ENCODE results near the gene TMEM238. TPM values are rescaled to one million over a fixed set of nuclear protein-coding genes. Genes with fewer than 3 reads are reported as not detected.

The TMEM238 gene
- polyA plus RNA-seq, 10 donors: 0.12 to 0.48 (median 0.23) TPM; not detected in 5

DNA sequence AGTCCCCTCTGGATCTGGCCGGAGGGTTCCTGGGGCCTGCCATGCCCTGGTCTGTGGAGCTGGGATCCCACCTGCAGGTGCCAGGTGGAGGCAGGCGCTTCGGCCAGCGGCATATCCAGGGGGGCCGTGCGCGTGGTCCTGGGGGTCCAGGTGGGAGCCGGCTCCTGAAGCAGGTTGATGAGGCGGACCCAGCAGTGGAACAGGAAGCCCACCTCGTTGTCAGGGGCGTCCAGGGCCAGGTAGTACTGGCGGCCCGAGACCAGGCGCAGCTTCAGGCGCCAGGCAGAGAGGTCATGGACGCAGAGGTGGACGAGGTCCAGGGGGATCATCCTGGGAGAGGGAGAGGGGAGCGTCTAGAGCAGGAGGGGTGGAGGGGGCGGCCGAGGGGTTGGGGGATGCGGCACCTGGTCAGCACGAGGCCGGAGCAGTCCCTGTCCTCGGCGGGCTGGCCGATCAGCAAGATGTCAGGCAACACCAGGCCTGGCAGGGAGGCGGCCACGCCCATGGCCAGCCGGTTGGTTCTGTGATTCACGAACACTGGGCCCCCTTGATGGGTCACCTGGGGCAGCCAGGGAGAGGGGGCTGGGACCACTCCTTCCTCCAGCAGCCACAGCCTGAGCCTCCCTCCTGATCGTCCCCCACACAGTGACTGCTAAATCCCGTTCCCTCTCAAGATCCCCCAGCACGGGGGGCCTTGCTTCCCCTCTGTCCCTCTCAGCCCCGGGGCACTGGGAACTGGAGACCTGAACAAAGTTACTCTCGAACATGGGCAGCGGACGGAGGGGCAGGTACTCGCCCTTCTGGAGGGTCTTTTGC is 21.7 kb downstream of the TMEM238 start:
- no peak for DNase-seq

DNA sequence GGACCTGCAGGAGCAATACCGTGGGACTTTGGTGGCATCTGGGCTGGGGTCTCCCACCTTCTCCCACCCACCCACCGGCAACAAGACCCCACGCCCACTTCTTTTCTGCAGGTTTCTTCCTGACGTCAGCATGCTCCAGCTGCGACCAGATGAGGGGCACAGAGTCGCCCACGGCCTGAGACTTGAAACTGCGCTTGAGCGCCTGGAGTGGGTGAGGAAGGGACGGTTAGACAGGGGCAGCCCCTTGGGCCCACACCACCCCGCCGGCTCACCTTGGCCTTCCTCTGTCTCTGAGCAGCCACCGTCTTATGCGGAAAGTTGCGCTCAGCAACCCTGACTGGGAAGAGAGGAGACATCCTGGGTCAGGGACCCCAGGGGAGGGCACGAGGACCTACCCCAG is 23.2 kb downstream of the TMEM238 start:
- DNase-seq: no peak

DNA sequence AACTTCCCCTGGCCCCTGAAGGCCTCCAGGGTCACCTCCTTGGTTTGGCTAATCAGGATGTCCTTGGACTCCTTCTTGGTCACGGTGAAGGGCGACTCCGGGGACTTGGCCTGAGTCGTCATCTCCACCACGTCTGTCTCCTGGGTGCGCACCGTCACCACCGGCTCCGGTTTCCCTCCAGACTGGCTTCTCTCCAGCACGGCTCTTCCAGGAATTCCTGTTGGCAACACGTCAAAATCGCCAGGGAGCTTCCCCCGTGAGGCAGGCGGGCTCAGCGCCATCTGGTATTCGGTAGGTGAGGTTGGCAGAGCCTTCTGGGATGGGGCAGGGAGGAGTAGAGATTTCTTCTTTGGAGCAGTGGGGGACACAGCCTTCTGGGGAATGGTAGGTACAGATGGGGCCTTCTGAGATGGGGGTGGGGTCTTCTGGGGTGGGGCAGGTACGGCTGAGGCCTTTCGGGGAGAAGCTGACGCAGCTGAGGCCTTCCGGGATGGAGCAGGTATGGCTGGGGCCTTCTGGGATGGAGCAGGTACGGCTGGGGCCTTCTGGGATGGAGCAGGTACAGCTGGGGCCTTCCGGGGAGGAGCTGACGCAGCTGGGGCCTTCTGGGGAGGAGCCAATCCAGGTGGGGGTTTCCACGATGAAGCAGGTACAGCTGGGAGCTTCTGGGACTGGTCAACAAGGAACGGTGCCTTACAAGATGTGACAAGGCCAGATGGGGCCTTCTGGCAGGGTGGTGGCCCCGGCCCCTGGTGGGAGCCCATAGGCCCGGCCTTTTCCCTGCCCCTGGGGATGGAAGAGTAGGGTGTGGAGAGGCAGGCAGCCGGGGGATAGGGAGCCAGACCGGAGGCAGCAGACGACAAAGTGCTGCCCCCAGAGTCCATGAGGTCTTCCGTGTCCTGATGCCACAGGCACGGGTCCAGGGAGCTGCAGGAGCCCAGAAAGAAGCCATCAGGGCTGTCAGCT is 24.9 kb downstream of the TMEM238 start:
- no peak for DNase-seq

DNA sequence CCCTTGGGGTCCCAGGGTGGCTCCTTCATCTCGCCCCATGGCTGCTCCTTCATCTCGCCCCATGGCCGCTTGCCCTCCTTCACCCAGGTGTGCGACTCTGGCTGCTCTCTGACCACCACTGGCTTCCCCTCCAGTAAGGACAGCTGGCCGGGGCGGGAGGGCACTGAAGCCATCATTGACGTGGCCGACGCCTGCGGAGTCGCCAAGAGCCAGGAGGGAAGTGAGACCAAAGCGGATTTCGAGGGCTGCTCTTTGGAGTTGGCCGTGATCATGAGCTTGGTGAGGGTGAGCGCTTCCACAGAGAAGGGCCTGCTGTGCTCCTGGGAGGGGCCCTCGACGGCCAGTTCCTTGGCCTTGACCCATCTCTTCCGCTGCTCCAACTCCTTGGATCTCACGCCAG is 25.6 kb downstream of the TMEM238 start:
- DNase-seq: no peak

DNA sequence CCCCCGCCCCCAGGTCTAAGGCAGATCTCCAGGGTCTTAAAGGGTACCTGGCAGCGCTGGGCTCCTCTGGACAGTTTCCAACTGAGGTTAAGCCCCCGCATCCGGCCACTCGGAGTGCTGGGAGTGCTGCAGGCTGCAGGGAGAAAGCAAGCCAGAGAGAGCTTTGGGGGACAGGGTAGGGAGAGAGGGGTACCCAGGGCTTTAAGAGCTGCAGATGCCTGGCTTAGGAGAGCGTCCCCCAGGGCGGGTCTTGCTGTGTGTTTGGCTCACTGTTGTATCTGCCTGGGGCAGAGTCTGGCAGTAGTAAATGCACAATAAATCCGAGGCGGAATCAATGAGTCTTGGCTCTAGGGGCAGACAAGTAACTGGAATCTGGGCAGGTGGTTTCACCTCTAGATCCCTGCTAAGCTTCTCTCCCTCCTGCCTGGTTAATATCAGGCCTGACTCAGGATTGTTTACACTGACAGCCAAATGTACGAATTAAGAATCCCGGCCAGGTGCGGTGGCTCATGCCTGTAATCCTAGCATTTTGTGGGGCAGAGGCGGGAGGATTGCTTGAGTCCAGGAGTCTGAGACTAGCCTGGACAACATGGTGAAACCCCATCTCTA is 28.8 kb downstream of the TMEM238 start:
- DNase-seq: no peak

DNA sequence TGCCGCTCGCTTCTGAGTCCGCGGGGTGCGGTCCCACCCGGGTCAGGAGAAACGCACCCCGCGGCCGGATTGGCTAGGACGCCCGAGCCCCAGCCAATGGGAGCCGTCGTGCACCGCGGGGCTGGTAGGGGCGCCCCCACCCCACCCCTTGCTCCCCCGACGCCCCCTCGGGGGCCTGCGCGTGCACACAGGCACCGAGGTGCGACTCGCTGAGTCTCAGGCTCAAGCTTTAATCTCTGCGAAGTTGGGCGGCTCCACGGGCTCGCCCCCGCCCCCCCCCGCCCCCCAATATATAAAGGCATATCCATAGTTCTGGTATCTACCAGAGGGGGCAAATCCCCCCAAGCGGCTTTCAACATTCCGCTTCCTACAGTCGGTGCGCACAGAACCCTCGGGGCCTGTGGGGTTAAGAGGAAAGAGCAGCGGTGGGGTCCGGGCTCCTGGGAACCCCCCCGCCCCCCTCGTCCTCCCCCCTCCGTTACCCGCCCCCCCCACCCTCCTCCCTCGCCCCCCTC is 29.3 kb downstream of the TMEM238 start, which contains the start of gene COX6B2:
COX6B2 (minus strand) TSS at position 22 of the 515 bp plus-strand sequence. CDS start 198 bp downstream, outside the sequence.
- no peak for DNase-seq

DNA sequence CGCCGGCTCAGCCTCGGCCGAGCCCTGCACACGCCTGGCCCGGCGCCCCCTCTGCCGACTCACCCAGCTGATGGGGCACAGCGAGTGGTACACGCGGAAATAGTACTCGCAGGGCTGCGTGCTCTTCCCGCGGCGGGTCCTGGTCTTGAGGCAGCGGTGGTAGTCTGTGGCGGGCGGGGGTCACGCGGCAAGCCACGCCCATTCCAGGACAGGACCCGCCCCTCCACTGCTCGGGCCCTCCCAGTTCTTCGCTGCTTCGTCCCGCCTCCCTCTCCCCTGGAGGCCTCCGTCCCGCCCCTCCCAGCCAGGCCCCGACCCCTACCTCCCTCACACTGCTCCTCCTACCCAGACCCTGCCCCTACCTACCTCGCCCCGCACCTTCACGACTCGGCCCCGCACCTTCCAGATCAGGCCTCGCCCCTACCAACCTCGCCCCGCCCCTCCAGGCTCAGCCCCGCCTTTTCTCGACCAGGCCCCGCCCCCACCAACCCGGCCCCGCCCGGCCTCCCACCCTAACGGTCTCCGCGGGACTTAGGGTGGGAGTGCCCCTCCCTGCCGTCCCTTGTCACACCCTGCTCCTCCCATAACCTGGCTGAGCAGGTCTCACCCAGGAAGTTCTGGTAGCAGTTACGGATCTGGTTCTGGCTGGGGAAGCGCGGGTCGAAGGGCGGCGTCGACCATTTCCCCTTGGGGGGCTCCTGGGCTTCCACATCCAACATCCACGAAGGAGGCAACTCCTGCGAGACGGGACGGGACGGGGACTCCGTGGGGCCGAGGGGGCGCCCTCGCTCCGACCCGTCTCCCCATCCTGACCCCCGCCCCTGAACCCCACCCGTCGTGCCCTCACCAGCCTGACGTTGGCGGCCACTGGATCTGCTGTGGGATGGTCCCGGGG is 30.0 kb downstream of the TMEM238 start:
- DNase-seq: peak in 1 of 3 donors; percentile 63

DNA sequence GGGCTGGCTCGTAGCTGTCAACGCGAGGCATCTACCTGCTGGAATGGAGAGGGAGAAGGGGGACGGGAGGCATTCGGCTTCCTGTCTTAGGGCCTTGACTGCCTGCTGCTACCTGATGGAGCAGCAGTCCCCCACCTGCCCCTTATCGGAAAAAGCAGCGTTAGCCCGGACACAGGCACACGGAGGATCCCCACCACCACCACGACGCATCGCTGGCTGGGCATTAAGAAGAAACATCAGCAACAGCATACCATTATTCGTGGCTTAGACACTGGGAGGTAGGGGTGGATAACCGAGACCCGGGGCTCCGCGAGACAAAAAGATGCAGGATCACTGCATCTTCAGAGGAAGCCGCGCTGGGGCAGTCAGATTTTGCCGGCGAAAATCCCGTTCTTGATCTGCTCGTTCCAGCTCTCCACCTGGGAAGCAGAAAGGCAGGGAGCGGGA is 30.7 kb downstream of the TMEM238 start:
- no peak for DNase-seq

DNA sequence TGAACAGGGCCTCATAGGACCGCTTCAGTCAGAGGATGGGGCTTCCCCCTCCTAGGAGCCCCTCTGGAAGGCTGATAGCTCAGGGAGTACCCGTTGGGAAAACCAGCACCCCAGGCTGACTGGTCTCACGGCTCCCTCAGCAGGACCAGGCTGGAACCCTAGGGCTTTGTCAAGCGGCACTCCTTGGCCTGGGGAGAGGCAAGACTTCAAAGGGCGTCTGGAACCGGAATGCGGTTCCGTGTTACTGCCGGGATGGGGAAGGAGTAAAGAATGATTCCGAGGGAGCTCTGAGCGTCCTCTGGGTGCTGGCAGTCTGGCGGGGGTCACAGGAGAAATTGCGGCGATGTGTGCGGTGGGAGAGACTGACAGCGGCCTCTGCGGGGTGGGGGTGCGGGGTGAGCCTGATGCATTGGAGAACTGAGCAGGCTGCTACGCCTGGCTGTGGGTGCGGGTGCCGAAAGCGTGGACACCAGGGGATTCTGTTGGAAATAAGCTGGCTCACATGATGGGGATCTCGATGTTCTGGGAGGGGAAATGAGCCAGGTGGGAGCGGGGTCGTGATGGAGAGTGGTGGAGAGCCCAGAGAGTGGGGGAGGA is 31.4 kb downstream of the TMEM238 start:
- DNase-seq: no peak

DNA sequence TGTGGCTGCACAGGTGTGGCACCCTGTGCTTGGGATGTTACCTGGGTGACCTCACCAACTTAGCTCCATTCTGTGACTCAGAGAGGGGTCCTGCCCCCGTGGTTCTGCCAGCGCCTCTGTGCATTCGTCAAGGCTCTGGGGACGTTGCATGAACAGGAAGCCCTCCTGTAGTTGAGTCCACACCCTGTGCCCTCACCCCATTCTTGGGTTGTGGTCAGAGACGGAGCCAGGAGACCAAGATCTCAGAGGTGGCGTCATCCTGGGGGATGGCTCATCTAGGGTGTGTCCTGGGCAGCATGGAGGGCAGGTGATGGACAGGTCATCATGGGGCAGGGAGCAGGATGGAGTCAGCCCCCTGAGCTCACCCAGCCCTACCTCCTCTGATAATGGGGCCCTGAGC is 32.1 kb downstream of the TMEM238 start:
- DNase-seq: no peak

DNA sequence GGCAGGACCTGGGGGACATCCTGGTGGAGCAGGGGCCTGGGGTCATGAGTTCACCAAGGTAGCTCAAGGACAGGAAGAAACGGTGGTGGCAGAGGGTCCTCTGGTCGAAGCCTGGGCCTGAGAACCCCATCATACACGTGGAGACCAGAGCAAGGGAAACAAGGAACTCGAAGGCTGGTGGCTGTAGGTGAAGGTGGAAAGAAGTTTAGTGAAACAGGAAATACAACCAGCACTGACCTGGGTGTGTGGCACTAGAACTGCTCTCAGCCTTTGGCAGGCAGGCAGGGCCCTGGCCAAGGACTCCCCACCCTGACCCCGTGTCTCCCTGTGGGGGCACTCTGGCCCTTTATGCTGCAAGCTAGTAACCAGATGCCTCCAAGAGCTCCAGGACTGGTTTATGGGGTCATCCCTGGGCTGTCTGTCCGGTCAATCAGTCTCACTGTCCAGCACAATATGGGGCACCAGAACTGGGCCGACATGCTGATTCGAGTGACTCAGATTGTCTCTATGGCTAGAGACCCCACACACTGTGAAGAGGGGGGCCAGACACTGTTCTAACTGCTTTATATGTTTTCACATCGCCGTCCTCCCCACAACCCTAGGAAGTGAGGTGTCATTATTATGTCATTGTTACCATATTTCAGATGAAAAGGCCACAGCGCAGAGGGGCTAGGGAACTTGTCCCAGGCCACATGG is 33.3 kb downstream of the TMEM238 start:
- no peak for DNase-seq

DNA sequence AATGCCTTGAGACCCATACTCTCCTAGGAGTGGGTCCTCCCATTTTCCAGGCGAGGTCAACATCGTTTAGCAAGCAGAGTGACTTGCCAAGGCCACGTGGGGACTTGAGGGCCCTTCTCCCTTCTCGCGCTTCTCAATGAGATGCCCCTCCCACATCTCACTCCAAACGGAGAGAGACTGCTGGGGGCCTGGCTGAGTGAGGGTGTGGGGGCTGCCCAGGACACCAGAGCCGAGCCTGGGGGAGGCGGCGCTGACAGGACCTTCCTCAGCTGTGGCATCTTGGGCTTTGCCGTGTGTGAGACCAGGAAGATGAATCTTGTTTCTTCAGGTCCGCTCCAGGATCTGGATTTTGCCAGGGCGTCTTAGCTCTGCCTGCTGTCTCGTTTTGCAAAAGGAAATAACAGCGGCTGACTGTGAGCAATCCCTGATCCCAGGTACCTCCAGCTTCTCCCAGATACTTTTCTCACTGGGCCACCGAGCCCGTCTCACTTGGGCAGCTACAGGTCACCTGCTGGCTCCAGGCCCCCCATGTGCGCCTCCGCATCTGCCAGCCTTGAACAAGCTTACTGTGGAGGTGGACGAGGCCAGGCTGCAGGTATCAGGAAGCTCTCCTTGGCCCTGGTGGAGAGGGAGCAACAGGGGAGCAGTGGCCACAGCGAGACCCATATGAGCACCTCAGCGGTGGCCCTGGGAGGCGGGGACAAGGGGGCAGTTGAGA is 35.6 kb downstream of the TMEM238 start:
- peak in 1 of 3 donors; percentile 49 for DNase-seq

DNA sequence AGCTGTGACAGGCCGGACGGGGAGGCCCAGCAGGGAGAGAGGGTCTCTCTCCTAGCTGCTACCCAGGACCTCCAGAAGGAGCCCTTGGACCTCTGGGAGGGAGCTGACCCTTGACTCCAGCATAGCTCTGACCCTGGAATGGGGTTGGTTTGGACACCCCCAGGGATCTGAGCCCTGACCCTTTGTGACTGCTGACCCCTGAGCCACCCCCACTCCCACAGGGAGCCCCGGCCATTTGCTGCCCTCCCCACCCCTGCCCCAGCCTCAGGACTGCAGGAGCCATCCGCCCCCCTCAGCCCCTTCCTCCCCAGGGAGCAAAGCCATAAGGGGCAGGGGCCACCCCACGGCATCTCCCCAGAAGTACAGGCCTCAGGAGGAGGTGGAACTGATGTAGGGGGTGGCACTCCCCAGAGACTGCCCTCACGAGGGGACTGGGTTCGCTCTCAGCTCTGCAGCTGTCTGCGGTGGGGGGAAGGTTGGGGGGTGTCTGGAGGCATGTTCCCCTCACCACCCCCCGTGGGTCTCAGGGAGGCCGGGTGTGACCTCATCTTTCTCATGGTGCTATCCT is 36.6 kb downstream of the TMEM238 start:
- DNase-seq: no peak

DNA sequence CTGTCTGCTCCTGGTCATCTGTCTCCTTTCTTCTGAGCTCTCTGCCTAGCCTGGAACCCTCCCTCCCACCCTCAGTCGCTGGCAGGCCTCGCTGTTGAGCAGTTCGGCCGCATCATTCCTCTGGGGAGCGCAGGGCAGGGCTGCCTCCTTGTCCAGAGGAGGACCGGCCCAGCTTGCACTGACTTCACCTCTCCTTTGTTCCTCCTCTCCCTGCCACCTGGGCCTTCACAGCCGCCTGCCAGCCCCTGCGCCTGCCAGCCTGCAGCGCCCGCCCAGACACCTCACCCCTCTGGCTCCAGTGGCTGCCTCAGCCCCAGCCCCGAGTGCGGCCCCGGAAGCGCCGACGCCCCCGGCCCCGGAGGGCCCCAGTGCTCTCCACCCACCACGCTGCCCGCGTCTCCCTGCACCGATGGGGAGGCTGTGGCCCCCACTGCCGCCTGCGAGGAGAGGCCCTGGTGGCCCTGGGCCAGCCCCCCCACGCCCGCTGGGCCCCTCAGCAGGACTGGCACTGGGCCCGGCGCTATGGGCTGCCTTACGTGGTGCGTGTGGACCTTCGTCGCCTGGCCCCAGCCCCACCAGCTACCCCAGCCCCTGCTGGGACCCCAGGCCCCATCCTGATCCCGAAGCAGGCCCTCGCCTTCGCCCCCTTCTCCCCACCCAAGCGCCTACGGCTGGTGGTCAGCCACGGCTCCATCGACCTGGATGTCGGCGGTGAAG is 37.2 kb downstream of the TMEM238 start:
- DNase-seq: peak in 1 of 3 donors; percentile 36

DNA sequence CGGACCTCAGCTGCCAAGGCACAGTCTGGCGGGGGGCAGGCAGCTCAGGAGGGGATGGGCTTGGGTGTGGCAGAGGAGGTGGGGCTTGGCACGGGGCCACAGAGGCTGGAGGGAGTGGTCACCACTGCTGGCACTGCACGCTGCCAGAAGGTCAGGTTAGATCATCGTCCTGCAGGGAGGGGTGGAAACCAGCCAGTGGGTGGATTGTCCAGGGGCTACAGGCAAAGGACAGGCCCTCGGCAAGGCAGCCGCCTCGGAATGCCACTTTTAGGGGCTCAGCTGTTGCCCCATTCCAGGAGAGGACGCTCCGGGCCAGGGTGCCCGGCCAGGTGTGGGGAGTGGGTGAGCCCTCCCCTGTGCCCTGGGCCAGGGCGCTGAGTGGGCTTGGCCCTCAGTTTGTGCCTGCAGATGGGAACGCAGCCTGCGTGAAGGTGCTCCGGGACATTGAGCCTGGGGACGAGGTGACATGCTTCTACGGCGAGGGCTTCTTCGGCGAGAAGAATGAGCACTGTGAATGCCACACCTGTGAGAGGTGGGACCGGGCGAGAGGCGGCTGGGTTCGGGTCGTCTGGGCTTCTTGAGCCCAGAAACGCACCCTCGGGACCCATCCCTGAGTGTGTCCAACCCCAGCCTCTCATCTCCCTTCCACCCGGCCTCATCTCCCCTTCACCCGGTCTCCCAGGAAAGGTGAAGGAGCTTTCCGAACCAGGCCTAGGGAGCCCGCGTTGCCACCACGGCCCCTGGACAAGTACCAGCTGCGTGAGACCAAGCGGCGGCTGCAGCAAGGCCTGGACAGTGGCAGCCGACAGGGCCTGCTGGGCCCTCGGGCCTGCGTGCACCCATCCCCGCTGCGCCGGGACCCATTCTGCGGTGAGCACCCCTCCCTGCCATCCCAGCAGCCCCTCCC is 38.0 kb downstream of the TMEM238 start:
- peak; percentile 52 to 75 (median 63) for DNase-seq

DNA sequence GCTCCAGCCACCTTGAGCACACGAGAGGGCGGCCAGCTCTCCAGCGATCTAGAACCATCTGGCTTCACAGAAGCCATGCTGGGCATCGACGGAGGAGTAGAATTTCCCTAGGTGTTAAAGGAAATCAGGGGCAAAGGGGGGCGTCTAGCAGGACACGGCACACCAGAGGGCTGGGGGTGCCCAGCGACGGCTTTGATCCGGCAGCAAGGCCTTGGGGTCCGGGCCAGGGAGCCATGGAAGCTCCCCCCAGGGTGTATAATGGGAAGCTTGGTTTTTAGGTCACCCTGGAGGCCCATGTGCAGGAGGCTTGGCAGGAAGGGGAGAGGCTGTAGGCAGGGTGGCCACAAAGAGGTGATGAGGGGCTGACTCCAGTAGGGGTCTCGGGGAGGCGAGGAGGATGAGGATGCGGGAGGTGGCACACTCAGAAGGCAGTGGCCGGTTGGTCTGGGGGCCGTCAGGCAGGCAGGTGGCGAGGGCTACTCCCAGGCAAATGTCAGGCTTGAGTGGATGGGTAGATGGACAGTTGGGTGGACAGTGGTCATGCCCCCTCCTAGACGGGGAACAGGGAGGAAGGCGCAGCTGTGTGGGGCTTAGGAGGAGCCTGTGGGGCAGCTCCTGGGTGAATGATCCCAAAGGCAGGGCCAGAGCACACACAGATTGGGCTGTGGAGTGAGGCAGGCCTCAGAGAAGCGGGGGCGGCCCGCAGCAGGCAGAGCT is 38.8 kb downstream of the TMEM238 start:
- DNase-seq: no peak

Measured in muscle of back (tissue), 11 donors.